ENCODE data around the gene EIF3I.

EIF3I gene

GRCh38 chr1:32204943-32205361, 17.3 kb upstream of the EIF3I start:
- H3K4me3 ChIP-seq (replicated peaks; ENCODE audit: low read depth, low read length), result peak overlapping the region; percentile 77
- TF ChIP-seq, protein P1, sequence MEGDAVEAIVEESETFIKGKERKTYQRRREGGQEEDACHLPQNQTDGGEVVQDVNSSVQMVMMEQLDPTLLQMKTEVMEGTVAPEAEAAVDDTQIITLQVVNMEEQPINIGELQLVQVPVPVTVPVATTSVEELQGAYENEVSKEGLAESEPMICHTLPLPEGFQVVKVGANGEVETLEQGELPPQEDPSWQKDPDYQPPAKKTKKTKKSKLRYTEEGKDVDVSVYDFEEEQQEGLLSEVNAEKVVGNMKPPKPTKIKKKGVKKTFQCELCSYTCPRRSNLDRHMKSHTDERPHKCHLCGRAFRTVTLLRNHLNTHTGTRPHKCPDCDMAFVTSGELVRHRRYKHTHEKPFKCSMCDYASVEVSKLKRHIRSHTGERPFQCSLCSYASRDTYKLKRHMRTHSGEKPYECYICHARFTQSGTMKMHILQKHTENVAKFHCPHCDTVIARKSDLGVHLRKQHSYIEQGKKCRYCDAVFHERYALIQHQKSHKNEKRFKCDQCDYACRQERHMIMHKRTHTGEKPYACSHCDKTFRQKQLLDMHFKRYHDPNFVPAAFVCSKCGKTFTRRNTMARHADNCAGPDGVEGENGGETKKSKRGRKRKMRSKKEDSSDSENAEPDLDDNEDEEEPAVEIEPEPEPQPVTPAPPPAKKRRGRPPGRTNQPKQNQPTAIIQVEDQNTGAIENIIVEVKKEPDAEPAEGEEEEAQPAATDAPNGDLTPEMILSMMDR (IDR thresholded peaks at IDR 0.05; ENCODE audit: low read length, missing control alignments), result no peak
- no peak for DNase-seq (ENCODE audit: low read depth)

DNA sequence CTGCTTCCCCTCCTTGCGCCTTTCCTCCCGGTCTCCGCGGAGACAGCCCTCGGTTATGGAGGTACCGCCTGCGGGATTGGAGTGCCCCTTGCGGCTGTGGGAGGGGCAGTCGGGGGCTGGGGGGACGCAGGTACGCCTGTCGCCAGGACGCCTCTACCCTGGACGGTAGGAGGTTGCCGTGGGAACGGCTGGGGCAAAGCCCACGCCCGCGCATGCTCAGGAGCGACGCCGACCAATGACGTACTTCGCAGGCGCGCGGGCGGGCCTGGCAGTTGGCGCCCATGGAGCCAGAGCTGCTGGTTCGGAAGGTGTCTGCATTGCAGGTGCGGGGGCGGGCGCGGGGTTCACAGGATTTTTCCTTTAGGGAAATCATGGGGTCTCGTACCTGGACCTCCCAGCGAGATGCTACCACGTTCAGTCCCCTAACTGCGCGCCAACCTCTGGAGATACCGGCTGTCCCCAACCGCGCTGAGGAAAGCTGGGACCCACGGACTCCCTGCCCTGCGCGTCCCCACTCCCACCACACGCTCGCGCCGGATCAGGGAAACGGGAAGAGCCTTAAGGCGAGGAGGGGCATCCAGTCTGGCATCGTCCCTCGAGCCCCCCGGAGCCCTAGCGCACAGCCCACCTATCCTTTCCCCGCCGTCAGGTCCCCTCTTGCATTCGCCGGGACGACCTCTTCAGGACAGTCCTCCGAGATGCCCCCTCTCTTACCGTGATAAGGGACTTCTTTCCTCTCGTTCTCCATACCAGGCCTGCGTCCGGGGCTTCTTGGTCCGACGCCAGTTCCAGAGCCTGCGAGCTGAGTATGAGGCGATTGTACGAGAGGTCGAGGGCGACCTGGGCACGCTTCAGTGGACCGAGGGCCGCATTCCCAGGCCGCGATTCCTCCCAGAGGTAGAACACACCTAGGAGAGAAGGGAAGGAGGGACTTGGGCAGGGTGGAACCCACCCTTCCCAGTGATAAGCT, 16.5 kb upstream of the EIF3I start, which contains the start of gene IQCC:
Gene IQCC, plus strand, starts transcription at position 271 of the 970 bp plus-strand sequence. Its CDS starts 11 bp downstream, at position 282.
- DNase-seq (ENCODE audit: low read depth), result peak; percentile 80
- TF ChIP-seq, protein P1 (IDR thresholded peaks at IDR 0.05; ENCODE audit: low read length, missing control alignments), result no peak
- peak within 1 kb of the TSS; percentile 77 for H3K4me3 ChIP-seq (replicated peaks; ENCODE audit: low read depth, low read length)

DNA sequence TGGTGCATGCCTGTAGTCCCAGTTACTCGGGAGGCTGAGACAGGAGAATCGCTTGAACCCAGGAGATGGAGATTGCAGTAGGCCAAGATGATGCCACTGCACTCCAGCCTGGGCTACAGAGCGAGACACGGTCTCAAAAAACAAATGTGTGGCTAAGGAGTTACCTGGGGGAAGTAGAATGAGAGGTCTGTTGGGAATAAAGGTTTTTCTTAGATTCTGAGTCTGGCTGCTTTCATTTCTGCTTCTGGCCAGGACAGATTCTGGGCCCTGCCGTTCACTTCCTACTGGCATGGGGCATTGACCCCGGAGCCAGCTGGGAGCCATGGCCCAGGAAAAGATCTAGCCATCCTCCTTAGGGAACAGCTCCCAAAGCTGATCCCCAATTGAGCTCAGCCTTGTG, 13.7 kb upstream of the EIF3I start:
- no peak for DNase-seq (ENCODE audit: low read depth)
- no peak overlapping the region for H3K4me3 ChIP-seq (replicated peaks; ENCODE audit: low read depth, low read length)
- TF ChIP-seq, protein P1 (IDR thresholded peaks at IDR 0.05; ENCODE audit: low read length, missing control alignments), result no peak

- no peak within 1 kb of the TSS for H3K4me3 ChIP-seq (replicated peaks; ENCODE audit: low read depth, low read length)
- peak; percentile 51 for DNase-seq (ENCODE audit: low read depth)
Measured at GRCh38 chr1:32208891-32209328, 13.3 kb upstream of the EIF3I start, which contains the start of gene DCDC2B. Gene DCDC2B (plus strand): TSS chr1:32209089. CDS start chr1:32209094, 5 bp downstream.

GRCh38 chr1:32215629-32216480, 6.4 kb upstream of the EIF3I start:
- no peak overlapping the region for H3K4me3 ChIP-seq (replicated peaks; ENCODE audit: low read depth, low read length)

More at GRCh38 chr1:32208891-32209328, 13.3 kb upstream of the EIF3I start, which contains the start of gene DCDC2B:
- TF ChIP-seq, protein P1 (IDR thresholded peaks at IDR 0.05; ENCODE audit: low read length, missing control alignments), result no peak

DNA sequence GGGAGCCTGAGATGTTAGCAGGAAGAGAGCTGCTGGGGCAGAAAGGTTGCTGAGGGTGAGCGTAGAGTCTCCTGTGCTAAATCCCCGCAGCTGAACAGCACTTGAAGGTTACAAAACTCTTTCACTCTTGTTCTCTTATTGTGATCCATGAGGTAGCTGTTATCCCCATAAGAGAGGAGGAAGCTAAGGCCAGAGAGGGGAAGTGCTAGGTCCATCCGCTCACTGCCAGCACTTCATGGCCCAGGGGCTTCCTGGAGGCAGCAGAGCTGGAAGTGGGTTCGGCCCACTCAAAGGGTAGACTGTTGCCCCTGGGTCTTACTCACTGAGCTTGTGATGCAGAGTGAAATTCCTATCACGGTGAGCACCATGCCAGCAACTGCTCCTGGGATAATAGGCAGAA, 5.6 kb upstream of the EIF3I start:
- TF ChIP-seq, protein P1 (IDR thresholded peaks at IDR 0.05; ENCODE audit: low read length, missing control alignments), result no peak
- no peak for DNase-seq (ENCODE audit: low read depth)
- H3K4me3 ChIP-seq (replicated peaks; ENCODE audit: low read depth, low read length), result no peak overlapping the region

More at GRCh38 chr1:32215629-32216480, 6.4 kb upstream of the EIF3I start:
- TF ChIP-seq, protein P1 (IDR thresholded peaks at IDR 0.05; ENCODE audit: low read length, missing control alignments), result peak; percentile 87
- peak; percentile 77 for DNase-seq (ENCODE audit: low read depth)
